HG02798 (cell line): ENCODE measurements around the gene JAML.
A peak's percentile ranks its signal among the peaks of the same experiment; 100 is the strongest.

Experiments used
- ATAC-seq: cut with Tn5 transposase; IDR thresholded peaks from one replicate; pipeline ENCODE4 v1.9.1; 2021; ENCODE audit warnings: mild to moderate bottlenecking; ENCODE audit not compliant: unreplicated experiment, poor library complexity

Gene JAML

GRCh38 chr11:118151431-118151830, 73.4 kb downstream of the JAML start:
- no peak for ATAC-seq

GRCh38 chr11:118149493-118149892, 75.3 kb downstream of the JAML start:
- no peak for ATAC-seq

GRCh38 chr11:118148856-118149255, 76.0 kb downstream of the JAML start:
- ATAC-seq: no peak

GRCh38 chr11:118148240-118148639, 76.6 kb downstream of the JAML start:
- ATAC-seq: no peak

GRCh38 chr11:118147502-118147901, 77.3 kb downstream of the JAML start:
- no peak for ATAC-seq

- no peak for ATAC-seq
Measured at GRCh38 chr11:118146554-118146953, 78.3 kb downstream of the JAML start.

GRCh38 chr11:118145285-118146227, 79.3 kb downstream of the JAML start:
- ATAC-seq: peak; percentile 85

- ATAC-seq: peak; percentile 11
Measured at GRCh38 chr11:118144301-118145268, 80.2 kb downstream of the JAML start.
